AG04450 (cell line): ENCODE data around the gene MED6. TPM values are rescaled to one million over a fixed set of nuclear protein-coding genes. Genes with fewer than 3 reads are reported as not detected.

Experiments
- CTCF ChIA-PET: fragments of 300-600, 350-600 bp; formaldehyde crosslinking; extraction: SDS; loops from one replicate; lab custom pipeline; 2022; ENCODE audit warnings: antibody characterized with exemption, inconsistent platforms; lab: Charles Lee
- POLR2A ChIA-PET: fragments of 350-600 bp; formaldehyde crosslinking; extraction: SDS; loops from one replicate; lab custom pipeline; 2021; ENCODE audit warnings: antibody characterized with exemption, inconsistent platforms; lab: Yijun Ruan, JAX
- DNase-seq: peaks from one replicate; pipeline ENCODE4 v3.0.0-alpha.2; 2011; ENCODE audit warnings: low read depth, low spot score
- H3K27ac ChIP-seq: one replicate; pipeline ENCODE4 v1.5.1; 2012; ENCODE audit warnings: low read depth, low read length, control low read depth
- H3K27me3 ChIP-seq: one replicate; pipeline ENCODE4 v1.6.0; 2012; ENCODE audit warnings: low read length; ENCODE audit not compliant: control insufficient read depth, insufficient read depth
- H3K4me3 ChIP-seq: 2 replicates; pipeline ENCODE4 v1.5.1; 2011; ENCODE audit warnings: mild to moderate bottlenecking, low read depth, low read length, control low read depth
- H3K9me3 ChIP-seq: 2 replicates; pipeline ENCODE4 v1.5.1; 2012; ENCODE audit warnings: low read length; ENCODE audit not compliant: control insufficient read depth, insufficient read depth
- CTCF ChIP-seq: IDR thresholded peaks from 2 replicates; pipeline ENCODE4 v1.5.1; 2011; ENCODE audit warnings: low read depth, low read length, control low read depth, inconsistent platforms
- polyA minus RNA-seq: library from RNA; depleted of rRNA, polyadenylated mRNA; stranded (reverse); fragments of >200 nt; gene quantifications from 2 replicates; pipeline ENCODE4 v1.2.3, GENCODE V29; 2011; rRNA and poly(A)+ RNA removed
- polyA plus RNA-seq: library from polyadenylated mRNA; depleted of rRNA; stranded (reverse); fragments of >200 nt; gene quantifications from 2 replicates; pipeline ENCODE4 v1.2.3, GENCODE V29; 2011; rRNA removed

MED6 gene
- 32.1 and 48.2 TPM in 2 replicates for polyA plus RNA-seq
- 17.0 and 39.0 TPM in 2 replicates for polyA minus RNA-seq

GRCh38 chr14:70600382-70601157 is at the start of gene MED6:
Gene MED6 (minus strand): TSS chr14:70600655. CDS start chr14:70600637, 18 bp downstream.
- peak within 1 kb of the TSS; percentile 94 for H3K4me3 ChIP-seq
- ChIA-PET POLR2A (no interaction called here), CTCF (interaction anchor here (0.6 to 1.2 kb wide), 3 partner anchors 218 to 367 kb away, joined by 3 to 5 read pairs (median 3); no protein-coding TSS in a partner anchor)
- peak within 1 kb of the TSS; percentile 54 for H3K27ac ChIP-seq
- TF ChIP-seq CTCF, result no peak
- no peaks in the 10 kb centered on the region for H3K27me3 ChIP-seq
- DNase-seq, result peak; percentile 77
- no peaks in the 10 kb centered on the region for H3K9me3 ChIP-seq

GRCh38 chr14:70649803-70650202 is 49.3 kb upstream of the MED6 start:
- no peaks in the 10 kb centered on the region for H3K9me3 ChIP-seq
- H3K27ac ChIP-seq, result no peak overlapping the region
- TF ChIP-seq CTCF, result no peak
- no peak for DNase-seq
- CTCF ChIA-PET, result no interaction called here
- H3K4me3 ChIP-seq, result no peak overlapping the region
- peaks cover 14% of the 10 kb centered on the region for H3K27me3 ChIP-seq
- POLR2A ChIA-PET, result no interaction called here

- CTCF ChIA-PET, result interaction anchor here (1.2 kb wide), 1 partner anchor 65 kb away, joined by 3 read pairs; no protein-coding TSS in a partner anchor
- no peak for TF ChIP-seq CTCF
- DNase-seq, result no peak
Observed at GRCh38 chr14:70648346-70648745, 47.9 kb upstream of the MED6 start.

GRCh38 chr14:70646705-70647104 is 46.2 kb upstream of the MED6 start:
- ChIA-PET POLR2A (no interaction called here), CTCF (no interaction called here)
- Histone ChIP-seq H3K27ac (no peak overlapping the region), H3K9me3 (no peaks in the 10 kb centered on the region), H3K27me3 (peaks cover 33% of the 10 kb centered on the region), H3K4me3 (no peak overlapping the region)
- no peak for TF ChIP-seq CTCF
- no peak for DNase-seq

More at GRCh38 chr14:70648346-70648745, 47.9 kb upstream of the MED6 start:
- POLR2A ChIA-PET, result no interaction called here
- no peak overlapping the region for H3K27ac ChIP-seq
- no peaks in the 10 kb centered on the region for H3K9me3 ChIP-seq
- H3K27me3 ChIP-seq, result peaks cover 20% of the 10 kb centered on the region
- no peak overlapping the region for H3K4me3 ChIP-seq

- no peak overlapping the region for H3K27ac ChIP-seq
- no peak for TF ChIP-seq CTCF
- DNase-seq, result no peak
- POLR2A ChIA-PET, result no interaction called here
- CTCF ChIA-PET, result no interaction called here
- peaks cover 39% of the 10 kb centered on the region for H3K27me3 ChIP-seq
- no peaks in the 10 kb centered on the region for H3K9me3 ChIP-seq
- no peak overlapping the region for H3K4me3 ChIP-seq
Observed at GRCh38 chr14:70645892-70646291, 45.4 kb upstream of the MED6 start.
